Gastrocnemius medialis (tissue), 4 donors: Measurements from ENCODE around the gene GABBR2. TPM values are rescaled to one million over a fixed set of nuclear protein-coding genes. Genes with fewer than 3 reads are reported as not detected.

Experiments used
- ATAC-seq, 2 donors: fragments of 150-250 bp; one replicate each; pipeline ENCODE4 v1.9.1; 2016
- DNase-seq, 2 donors: peaks; one replicate each; pipeline ENCODE4 v3.0.0-alpha.2; 2019
- H3K27ac ChIP-seq, 4 donors: fragments of 200-600 bp; sonication (generic); 1 replicate in 1 of 4; 2 replicates in 3 of 4; pipeline ENCODE4 v1.5.1; 2016 to 2018; ENCODE audit warnings: mild to moderate bottlenecking in 2 of 4, moderate library complexity in 1 of 4
- H3K27me3 ChIP-seq, 3 donors: fragments of 200-600 bp; sonication (generic) in 2 of 3; 1 replicate in 1 of 3; 2 replicates in 2 of 3; pipeline versions ENCODE4 v1.5.1 to v1.6.0; 2016 to 2019; ENCODE audit warnings: mild to moderate bottlenecking in 1 of 3, moderate library complexity in 1 of 3
- H3K36me3 ChIP-seq, 2 donors: fragments of 200-600 bp; sonication (generic) in 1 of 2; one replicate each; pipeline ENCODE4 v1.5.1; 2017 to 2018
- H3K4me1 ChIP-seq, 2 donors: fragments of 200-600 bp; sonication (generic) in 1 of 2; one replicate each; pipeline ENCODE4 v1.5.1; 2016 to 2017; ENCODE audit warnings: mild to moderate bottlenecking in 2 of 2
- H3K4me3 ChIP-seq, 4 donors: fragments of 200-600 bp; sonication (generic) in 3 of 4; 1 replicate in 1 of 4; 2 replicates in 3 of 4; pipeline ENCODE4 v1.5.1; 2016 to 2019; ENCODE audit warnings: mild to moderate bottlenecking in 2 of 4
- H3K9me3 ChIP-seq, 3 donors: fragments of 200-600 bp; sonication (generic) in 2 of 3; 1 replicate in 1 of 3; 2 replicates in 2 of 3; pipeline ENCODE4 v1.5.1; 2016 to 2019
- POLR2A ChIP-seq, 2 donors: fragments of 450-650 bp; IDR thresholded peaks; one replicate each; pipeline ENCODE4 v1.6.1; 2017; ENCODE audit warnings: antibody characterized with exemption in 2 of 2, mild to moderate bottlenecking in 2 of 2, moderate library complexity in 2 of 2
- in situ Hi-C, 4 donors: fragments of 200-750 bp; cut with MboI; loops; one replicate each; pipeline versions ENCODE4 v1.15.0 to v1.8.0; 2017; ENCODE audit warnings: low sequenced_read_pairs in 4 of 4
- intact Hi-C: fragments of 100-400 bp; cut with DNase I; formaldehyde crosslinking; loops from one replicate; pipeline ENCODE4 v1.15.1; 2023; ENCODE audit warnings: low total_unique reads
- total RNA-seq, 4 donors: library from RNA; depleted of rRNA; stranded (reverse); fragments of >200 nt; gene quantifications; one replicate each; pipeline versions ENCODE4 v1.1.0 to v1.2.3, GENCODE V29; 2016
- TF ChIP-seq, protein P1 (sequence below), 5 experiments: fragments of 450-650 bp in 3 of 5; fragments of 200-600 bp in 2 of 5; sonication (generic) in 2 of 5; IDR thresholded peaks in 4 of 5; conservative IDR thresholded peaks in 1 of 5; 1 replicate in 4 of 5; 2 replicates in 1 of 5; pipeline ENCODE4 v1.5.1; 2016 to 2019; ENCODE audit warnings: antibody characterized with exemption in 5 of 5, mild to moderate bottlenecking in 3 of 5, moderate library complexity in 3 of 5

The GABBR2 gene
- total RNA-seq, 4 donors from 2014 or later = 0.46 to 0.80 TPM; not detected in 2

DNA sequence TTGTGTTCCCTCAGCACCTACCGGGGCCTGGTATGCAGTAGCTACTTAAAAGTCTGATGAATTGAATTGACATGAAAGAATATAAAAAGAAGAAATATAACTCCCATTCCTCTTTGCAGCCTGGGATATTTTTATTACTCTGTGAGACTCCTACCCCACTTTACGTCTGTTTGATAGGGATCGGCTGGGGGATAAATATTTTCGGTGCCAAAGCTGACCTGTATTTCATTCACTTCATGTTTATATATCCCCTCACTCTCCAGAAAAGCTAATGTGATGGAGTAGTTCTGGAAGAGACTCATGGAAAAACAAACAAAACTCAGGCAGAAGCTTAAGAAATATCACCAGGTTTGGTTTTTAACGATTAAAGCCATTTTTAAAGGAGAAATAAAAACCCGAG lies 345.1 kb downstream of the GABBR2 start:
- in situ Hi-C loops = no loop called here
- ATAC-seq (no peak), DNase-seq (no peak)
- H3K36me3 ChIP-seq = no peaks in the 10 kb centered on the region
- no peaks in the 10 kb centered on the region for H3K4me1 ChIP-seq
- H3K9me3 ChIP-seq = peaks cover 0 to 12% (median 0%) of the 10 kb centered on the region in 3 donors
- no peak overlapping the region for H3K4me3 ChIP-seq
- H3K27me3 ChIP-seq = no peaks in the 10 kb centered on the region
- intact Hi-C loops = no loop called here
- TF ChIP-seq POLR2A (IDR thresholded peaks at IDR 0.05) = no peak
- TF ChIP-seq, protein P1, sequence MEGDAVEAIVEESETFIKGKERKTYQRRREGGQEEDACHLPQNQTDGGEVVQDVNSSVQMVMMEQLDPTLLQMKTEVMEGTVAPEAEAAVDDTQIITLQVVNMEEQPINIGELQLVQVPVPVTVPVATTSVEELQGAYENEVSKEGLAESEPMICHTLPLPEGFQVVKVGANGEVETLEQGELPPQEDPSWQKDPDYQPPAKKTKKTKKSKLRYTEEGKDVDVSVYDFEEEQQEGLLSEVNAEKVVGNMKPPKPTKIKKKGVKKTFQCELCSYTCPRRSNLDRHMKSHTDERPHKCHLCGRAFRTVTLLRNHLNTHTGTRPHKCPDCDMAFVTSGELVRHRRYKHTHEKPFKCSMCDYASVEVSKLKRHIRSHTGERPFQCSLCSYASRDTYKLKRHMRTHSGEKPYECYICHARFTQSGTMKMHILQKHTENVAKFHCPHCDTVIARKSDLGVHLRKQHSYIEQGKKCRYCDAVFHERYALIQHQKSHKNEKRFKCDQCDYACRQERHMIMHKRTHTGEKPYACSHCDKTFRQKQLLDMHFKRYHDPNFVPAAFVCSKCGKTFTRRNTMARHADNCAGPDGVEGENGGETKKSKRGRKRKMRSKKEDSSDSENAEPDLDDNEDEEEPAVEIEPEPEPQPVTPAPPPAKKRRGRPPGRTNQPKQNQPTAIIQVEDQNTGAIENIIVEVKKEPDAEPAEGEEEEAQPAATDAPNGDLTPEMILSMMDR (IDR thresholded peaks at IDR 0.05 in 4 of 5, conservative IDR thresholded peaks at IDR 0.05 in 1 of 5) = no peak
- H3K27ac ChIP-seq = no peak overlapping the region

DNA sequence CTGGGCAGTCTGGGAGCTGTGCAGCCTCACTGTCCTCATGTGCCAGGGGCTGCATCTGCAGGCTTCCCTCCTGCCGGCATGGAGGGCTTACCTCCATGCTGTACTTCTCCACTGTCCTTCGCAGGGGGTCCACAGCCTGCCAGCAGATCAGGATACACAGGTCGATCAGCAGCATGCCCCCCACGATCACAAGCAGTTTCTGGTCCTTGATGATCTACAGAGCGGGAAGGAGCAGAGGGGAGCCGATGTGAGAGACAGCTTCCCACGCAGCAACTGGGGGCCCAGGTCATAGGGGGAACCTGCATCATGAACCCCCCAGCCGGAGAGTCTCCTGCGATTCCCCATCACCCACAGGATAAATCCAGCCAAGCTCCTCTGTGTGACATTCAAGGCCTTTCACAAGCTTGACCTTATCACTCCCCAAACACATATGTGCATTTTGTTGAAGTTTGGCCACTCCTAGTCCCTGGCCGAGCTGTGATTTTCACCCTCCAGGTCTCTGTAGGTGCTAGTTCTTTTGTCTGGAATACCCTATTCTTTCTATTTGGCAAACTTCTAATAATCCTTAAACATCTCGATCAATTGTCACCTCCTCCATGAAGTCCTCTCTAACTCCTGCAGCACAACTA lies 346.0 kb downstream of the GABBR2 start:
- DNase-seq = no peak
- Histone ChIP-seq H3K36me3 (no peaks in the 10 kb centered on the region), H3K9me3 (peaks cover 0 to 12% (median 0%) of the 10 kb centered on the region in 3 donors), H3K27me3 (no peaks in the 10 kb centered on the region), H3K4me3 (no peak overlapping the region), H3K4me1 (no peaks in the 10 kb centered on the region), H3K27ac (no peak overlapping the region)
- in situ Hi-C loops (no loop called here), intact Hi-C loops (no loop called here)
- TF ChIP-seq POLR2A (IDR thresholded peaks at IDR 0.05) = no peak
- TF ChIP-seq, protein P1 (IDR thresholded peaks at IDR 0.05 in 4 of 5, conservative IDR thresholded peaks at IDR 0.05 in 1 of 5) = no peak
- ATAC-seq = no peak

DNA sequence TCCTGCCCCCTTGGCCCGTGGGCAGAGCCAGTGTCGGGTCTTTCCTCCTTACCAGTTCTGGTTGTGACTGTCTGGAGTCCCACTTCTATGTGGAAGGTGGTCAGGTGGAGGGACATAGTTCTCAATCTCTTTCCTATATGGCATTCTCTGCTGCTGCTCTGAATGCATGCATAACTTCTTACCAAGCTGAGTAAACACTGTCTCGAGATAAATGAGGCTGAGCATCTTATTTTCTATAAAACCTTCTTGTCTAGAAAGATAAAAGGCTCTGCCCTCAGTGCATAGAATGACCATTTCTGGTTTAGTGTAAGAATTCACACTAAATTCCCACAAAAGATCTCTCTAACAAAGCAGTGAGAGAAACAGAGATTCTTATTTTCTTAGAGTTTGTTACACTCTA lies 347.1 kb downstream of the GABBR2 start:
- Histone ChIP-seq H3K27me3 (no peaks in the 10 kb centered on the region), H3K27ac (no peak overlapping the region), H3K4me3 (no peak overlapping the region), H3K36me3 (no peaks in the 10 kb centered on the region), H3K9me3 (peaks cover 0 to 12% (median 0%) of the 10 kb centered on the region in 3 donors), H3K4me1 (no peaks in the 10 kb centered on the region)
- DNase-seq = no peak
- ATAC-seq = no peak
- in situ Hi-C loops = no loop called here
- intact Hi-C loops = no loop called here
- no peak for TF ChIP-seq POLR2A (IDR thresholded peaks at IDR 0.05)
- TF ChIP-seq, protein P1 (IDR thresholded peaks at IDR 0.05 in 4 of 5, conservative IDR thresholded peaks at IDR 0.05 in 1 of 5) = no peak

DNA sequence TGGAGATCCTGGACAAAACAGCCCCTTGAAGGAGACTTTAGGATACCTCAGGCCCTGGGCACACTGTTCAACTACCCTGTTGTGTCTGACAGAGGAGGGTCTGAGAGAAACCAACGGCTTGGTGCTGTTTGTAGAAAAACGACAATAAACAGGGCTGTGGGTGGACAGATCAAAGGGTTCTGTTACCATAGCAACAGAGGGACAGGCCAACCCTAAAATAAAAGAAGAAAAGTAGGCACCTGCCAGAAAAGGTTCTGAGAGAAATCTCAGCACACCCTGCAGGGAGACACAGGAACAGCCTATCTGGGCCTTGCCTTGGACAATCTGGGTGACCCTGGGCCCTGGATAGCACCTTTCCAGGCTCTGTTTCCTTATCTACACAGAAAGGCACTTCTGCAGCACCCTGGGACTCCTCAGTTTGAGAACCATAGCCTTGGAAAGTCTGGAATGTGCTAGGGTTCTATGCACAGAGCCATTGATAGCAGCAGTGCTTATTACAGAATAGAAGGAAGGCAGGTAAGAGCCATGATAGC lies 348.5 kb downstream of the GABBR2 start:
- intact Hi-C loops = no loop called here
- no peak for ATAC-seq

More for the DNA sequence above, 348.5 kb downstream of the GABBR2 start:
- no peaks in the 10 kb centered on the region for H3K4me1 ChIP-seq
- H3K36me3 ChIP-seq = no peaks in the 10 kb centered on the region
- no peak overlapping the region for H3K27ac ChIP-seq
- no peak for DNase-seq
- peaks cover 0 to 5% (median 0%) of the 10 kb centered on the region in 3 donors for H3K9me3 ChIP-seq
- no peak for TF ChIP-seq POLR2A (IDR thresholded peaks at IDR 0.05)
- TF ChIP-seq, protein P1 (IDR thresholded peaks at IDR 0.05 in 4 of 5, conservative IDR thresholded peaks at IDR 0.05 in 1 of 5) = no peak
- in situ Hi-C loops = no loop called here
- H3K27me3 ChIP-seq = no peaks in the 10 kb centered on the region
- no peak overlapping the region for H3K4me3 ChIP-seq
